ENCODE measurements around the gene NFIX. TPM values are rescaled to one million over a fixed set of nuclear protein-coding genes. Genes with fewer than 3 reads are reported as not detected.

Gene NFIX
- total and polyA plus RNA-seq, 2 donors (not counting 3 experiments of a cell fraction or from before 2014, with no cell fraction given) = 9.8 to 37.7 TPM

- ChIA-PET POLR2A (interaction anchor here (0.5 kb wide), 1 partner anchor 89 kb away, joined by 9 read pairs; no protein-coding TSS in a partner anchor), CTCF (interaction anchor here (0.7 to 6.2 kb wide), 6 partner anchors 9 to 105 kb away, joined by 3 to 32 read pairs (median 10); no protein-coding TSS in a partner anchor)
- Histone ChIP-seq H3K4me2 (ENCODE audit: insufficient read depth, low read length) (no peak overlapping the region), H3K4me3 (replicated peaks in 1 of 3; ENCODE audit: insufficient read depth in 1 of 3, low read depth in 1 of 3, low read length in 3 of 3) (no peak overlapping the region), H3K9ac (replicated peaks; ENCODE audit: extremely low read depth, insufficient read depth, low read length) (no peak overlapping the region), H3K79me2 (ENCODE audit: control insufficient read depth, insufficient read depth, low read length) (no peaks in the 10 kb centered on the region), H2AFZ (ENCODE audit: low read depth, low read length) (no peak overlapping the region), H3K9me3 (replicated peaks; ENCODE audit: control insufficient read depth, insufficient read depth, low read length) (no peaks in the 10 kb centered on the region), H3K9me1 (replicated peaks; ENCODE audit: control insufficient read depth, extremely low read depth, insufficient read depth, low read length) (no peaks in the 10 kb centered on the region), H3K36me3 (ENCODE audit: control insufficient read depth in 2 of 2, extremely low read depth in 1 of 2, insufficient read depth in 2 of 2, low read length in 2 of 2) (peaks cover 0 to 6% of the 10 kb centered on the region in 2 experiments), H3K27ac (ENCODE audit: insufficient read depth, low read depth, low read length) (no peak overlapping the region), H4K20me1 (replicated peaks; ENCODE audit: control insufficient read depth, extremely low read depth, insufficient read depth, low read length) (no peaks in the 10 kb centered on the region), H3K4me1 (ENCODE audit: control insufficient read depth, extremely low read depth, insufficient read depth, low read length) (no peaks in the 10 kb centered on the region), H3K27me3 (ENCODE audit: control insufficient read depth in 2 of 2, insufficient read depth in 2 of 2, low read length in 2 of 2) (no peaks in the 10 kb centered on the region)
- intact Hi-C loops (cut with micrococcal nuclease) (no loop called here), dilution Hi-C loops (cut with MboI; ENCODE audit: extremely low pct_ligation_motif_present, low sequenced_read_pairs) (no loop called here)
- DNase-seq (ENCODE audit: low read depth, low spot score) (no peak), FAIRE-seq (no peak)
- TF ChIP-seq MYC (IDR thresholded peaks at IDR 0.05; ENCODE audit: low read depth, low read length) = no peak
- TF ChIP-seq JUN (IDR thresholded peaks at IDR 0.05; ENCODE audit: borderline replicate concordance, insufficient read depth, insufficient read length, low read depth) = no peak
- no peak for TF ChIP-seq FOS (IDR thresholded peaks at IDR 0.05; ENCODE audit: borderline replicate concordance, insufficient read depth, low read length)
- TF ChIP-seq POLR2AphosphoS5 (IDR thresholded peaks at IDR 0.05; ENCODE audit: insufficient read depth, low read depth, low read length) = no peak
- TF ChIP-seq, protein P1, sequence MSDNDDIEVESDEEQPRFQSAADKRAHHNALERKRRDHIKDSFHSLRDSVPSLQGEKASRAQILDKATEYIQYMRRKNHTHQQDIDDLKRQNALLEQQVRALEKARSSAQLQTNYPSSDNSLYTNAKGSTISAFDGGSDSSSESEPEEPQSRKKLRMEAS (IDR thresholded peaks at IDR 0.05; ENCODE audit: insufficient read depth, insufficient read length) = no peak
- no peak for TF ChIP-seq EZH2 (IDR thresholded peaks at IDR 0.05; ENCODE audit: borderline replicate concordance, low read depth, low read length, severe bottlenecking)
- TF ChIP-seq GATA2 (IDR thresholded peaks at IDR 0.05; ENCODE audit: insufficient read depth, insufficient read length, low read depth, low read length) = no peak
- no peak for TF ChIP-seq POLR2A (IDR thresholded peaks at IDR 0.05; ENCODE audit: low read depth, low read length)
- TF ChIP-seq, protein P2, sequence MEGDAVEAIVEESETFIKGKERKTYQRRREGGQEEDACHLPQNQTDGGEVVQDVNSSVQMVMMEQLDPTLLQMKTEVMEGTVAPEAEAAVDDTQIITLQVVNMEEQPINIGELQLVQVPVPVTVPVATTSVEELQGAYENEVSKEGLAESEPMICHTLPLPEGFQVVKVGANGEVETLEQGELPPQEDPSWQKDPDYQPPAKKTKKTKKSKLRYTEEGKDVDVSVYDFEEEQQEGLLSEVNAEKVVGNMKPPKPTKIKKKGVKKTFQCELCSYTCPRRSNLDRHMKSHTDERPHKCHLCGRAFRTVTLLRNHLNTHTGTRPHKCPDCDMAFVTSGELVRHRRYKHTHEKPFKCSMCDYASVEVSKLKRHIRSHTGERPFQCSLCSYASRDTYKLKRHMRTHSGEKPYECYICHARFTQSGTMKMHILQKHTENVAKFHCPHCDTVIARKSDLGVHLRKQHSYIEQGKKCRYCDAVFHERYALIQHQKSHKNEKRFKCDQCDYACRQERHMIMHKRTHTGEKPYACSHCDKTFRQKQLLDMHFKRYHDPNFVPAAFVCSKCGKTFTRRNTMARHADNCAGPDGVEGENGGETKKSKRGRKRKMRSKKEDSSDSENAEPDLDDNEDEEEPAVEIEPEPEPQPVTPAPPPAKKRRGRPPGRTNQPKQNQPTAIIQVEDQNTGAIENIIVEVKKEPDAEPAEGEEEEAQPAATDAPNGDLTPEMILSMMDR (IDR thresholded peaks at IDR 0.05; ENCODE audit: extremely low read depth in 1 of 2, insufficient read depth in 1 of 2, low read depth in 1 of 2, low read length in 2 of 2) = no peak
- no TSS peak for BruUV-seq (replicated peaks)
Observed at GRCh38 chr19:13070425-13071140, 75.3 kb downstream of the NFIX start.

All from endothelial cell of umbilical vein (primary cell).